ENCODE measurements around the gene SEMA3G.

The SEMA3G gene

DNA sequence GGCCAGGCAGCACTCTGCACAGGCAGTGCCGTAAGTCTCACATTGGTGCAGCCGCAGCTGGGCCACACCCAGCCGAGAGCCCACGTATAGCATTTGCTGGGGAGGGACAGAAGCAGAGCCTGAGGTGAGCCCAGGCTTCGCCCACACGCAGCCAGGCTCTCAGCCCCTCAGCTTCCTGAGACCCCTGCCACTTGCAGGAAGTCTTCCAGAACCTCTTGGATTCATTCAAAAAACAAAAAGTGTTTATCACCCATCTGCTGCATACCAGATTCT is 6.9 kb downstream of the SEMA3G start:
- peaks cover 0 to 8% (median 0%) of the 10 kb centered on the region in 4 experiments for H3K4me1 ChIP-seq (ENCODE audit: control extremely low read depth in 1 of 4, control insufficient read depth in 4 of 4, insufficient read depth in 4 of 4, low read length in 3 of 4)
- no peak overlapping the region for H3K4me3 ChIP-seq (ENCODE audit: control insufficient read depth in 1 of 7, extremely low read depth in 1 of 7, insufficient read depth in 4 of 7, low read depth in 2 of 7, low read length in 6 of 7)
- H3K36me3 ChIP-seq (ENCODE audit: control insufficient read depth in 4 of 4, insufficient read depth in 4 of 4, low read length in 3 of 4): no peaks in the 10 kb centered on the region
- 97% methylated on average over 6 of the region's 6 CpGs for WGBS (ENCODE audit: insufficient coverage)
- H3K27me3 ChIP-seq (replicated peaks in 2 of 5; ENCODE audit: control insufficient read depth in 4 of 5, insufficient read depth in 5 of 5, low read length in 4 of 5): peaks cover 0 to 1% (median 0%) of the 10 kb centered on the region in 5 experiments
- POLR2A ChIA-PET: no interaction called here
- H3K27ac ChIP-seq (ENCODE audit: insufficient read depth in 1 of 2, low read depth in 1 of 2, low read length in 2 of 2, poor library complexity in 1 of 2, severe bottlenecking in 2 of 2): no peak overlapping the region
- CTCF ChIA-PET: interaction anchor here (0.6 to 5.8 kb wide), 5 partner anchors 9 to 255 kb away, joined by 3 to 27 read pairs (median 7); no protein-coding TSS in a partner anchor
- no peaks in the 10 kb centered on the region for H3K9me3 ChIP-seq (ENCODE audit: control extremely low read depth in 1 of 5, control insufficient read depth in 4 of 5, insufficient read depth in 2 of 5, low read depth in 1 of 5, low read length in 4 of 5)
- no peak for DNase-seq

DNA sequence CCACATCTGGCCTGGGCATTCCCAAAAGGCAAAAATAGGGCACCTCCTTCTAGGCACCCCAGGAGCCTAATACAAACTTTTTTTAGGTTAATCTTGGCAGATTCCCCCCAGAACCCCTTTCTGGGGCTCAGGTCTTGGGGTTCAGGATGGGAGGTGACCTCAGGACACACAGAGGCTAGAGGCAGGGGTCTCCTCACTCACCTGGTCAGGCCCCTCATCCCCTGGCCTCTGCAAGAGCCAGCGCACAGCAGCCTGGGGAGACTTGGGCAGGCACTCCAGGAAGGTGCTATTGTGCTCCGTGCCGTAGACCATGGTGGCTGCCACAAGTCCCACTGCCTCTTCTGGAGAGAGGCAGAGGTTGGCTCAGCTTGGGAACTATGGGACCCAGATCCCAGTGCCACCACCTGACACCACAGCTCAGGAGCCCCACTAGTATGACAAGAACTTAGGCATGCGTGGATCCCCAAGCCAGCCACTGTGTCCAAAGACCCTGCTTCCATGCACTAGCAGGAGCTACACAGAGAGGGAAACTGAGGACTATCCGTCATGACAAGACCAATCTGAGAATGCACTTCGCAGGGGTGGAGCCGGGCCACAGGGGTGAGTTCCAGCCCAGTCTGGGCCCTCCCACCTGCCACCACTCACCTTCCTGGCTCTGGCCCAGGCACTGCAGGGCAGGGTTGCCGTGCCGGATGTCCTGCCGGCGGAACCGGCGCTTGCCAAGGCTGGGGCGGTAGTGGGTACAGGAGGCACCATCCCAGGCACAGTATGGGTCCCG is 7.4 kb downstream of the SEMA3G start:
- H3K9me3 ChIP-seq (ENCODE audit: control extremely low read depth in 1 of 5, control insufficient read depth in 4 of 5, insufficient read depth in 2 of 5, low read depth in 1 of 5, low read length in 4 of 5): no peaks in the 10 kb centered on the region
- H3K4me3 ChIP-seq (ENCODE audit: control insufficient read depth in 1 of 7, extremely low read depth in 1 of 7, insufficient read depth in 4 of 7, low read depth in 2 of 7, low read length in 6 of 7): no peak overlapping the region
- H3K36me3 ChIP-seq (ENCODE audit: control insufficient read depth in 4 of 4, insufficient read depth in 4 of 4, low read length in 3 of 4): no peaks in the 10 kb centered on the region
- H3K27me3 ChIP-seq (replicated peaks in 2 of 5; ENCODE audit: control insufficient read depth in 4 of 5, insufficient read depth in 5 of 5, low read length in 4 of 5): peaks cover 0 to 1% (median 0%) of the 10 kb centered on the region in 5 experiments
- WGBS (ENCODE audit: insufficient coverage): 97% methylated on average over 13 of the region's 15 CpGs
- DNase-seq: no peak
- H3K27ac ChIP-seq (ENCODE audit: insufficient read depth in 1 of 2, low read depth in 1 of 2, low read length in 2 of 2, poor library complexity in 1 of 2, severe bottlenecking in 2 of 2): no peak overlapping the region
- ChIA-PET POLR2A (no interaction called here), CTCF (interaction anchor here (0.6 to 5.8 kb wide), 2 partner anchors 25 to 255 kb away, joined by 4 to 27 read pairs; no protein-coding TSS in a partner anchor)
- H3K4me1 ChIP-seq (ENCODE audit: control extremely low read depth in 1 of 4, control insufficient read depth in 4 of 4, insufficient read depth in 4 of 4, low read length in 3 of 4): peaks cover 0 to 8% (median 0%) of the 10 kb centered on the region in 4 experiments

GRCh38 chr3:52436500-52437149 is 8.3 kb downstream of the SEMA3G start:
- POLR2A ChIA-PET: no interaction called here
- peaks cover 0 to 1% (median 0%) of the 10 kb centered on the region in 5 experiments for H3K27me3 ChIP-seq (replicated peaks in 2 of 5; ENCODE audit: control insufficient read depth in 4 of 5, insufficient read depth in 5 of 5, low read length in 4 of 5)
- DNase-seq: no peak
- no peak overlapping the region for H3K27ac ChIP-seq (ENCODE audit: insufficient read depth in 1 of 2, low read depth in 1 of 2, low read length in 2 of 2, poor library complexity in 1 of 2, severe bottlenecking in 2 of 2)
- peaks cover 0 to 8% (median 0%) of the 10 kb centered on the region in 4 experiments for H3K4me1 ChIP-seq (ENCODE audit: control extremely low read depth in 1 of 4, control insufficient read depth in 4 of 4, insufficient read depth in 4 of 4, low read length in 3 of 4)
- H3K4me3 ChIP-seq (ENCODE audit: control insufficient read depth in 1 of 7, extremely low read depth in 1 of 7, insufficient read depth in 4 of 7, low read depth in 2 of 7, low read length in 6 of 7): no peak overlapping the region
- no peaks in the 10 kb centered on the region for H3K9me3 ChIP-seq (ENCODE audit: control extremely low read depth in 1 of 5, control insufficient read depth in 4 of 5, insufficient read depth in 2 of 5, low read depth in 1 of 5, low read length in 4 of 5)
- H3K36me3 ChIP-seq (ENCODE audit: control insufficient read depth in 4 of 4, insufficient read depth in 4 of 4, low read length in 3 of 4): no peaks in the 10 kb centered on the region
- WGBS (ENCODE audit: insufficient coverage): 92% methylated on average over 5 of the region's 13 CpGs
- CTCF ChIA-PET: interaction anchor here (5.8 to 25.7 kb wide), 2 partner anchors 11 to 24 kb away, joined by 27 to 477 read pairs; partner anchors contain the start of genes NISCH, SEMA3G and TNNC1

GRCh38 chr3:52435246-52436101 is 9.4 kb downstream of the SEMA3G start:
- no peak for DNase-seq
- Histone ChIP-seq H3K4me1 (ENCODE audit: control extremely low read depth in 1 of 4, control insufficient read depth in 4 of 4, insufficient read depth in 4 of 4, low read length in 3 of 4) (peaks cover 0 to 8% (median 0%) of the 10 kb centered on the region in 4 experiments), H3K4me3 (ENCODE audit: control insufficient read depth in 1 of 7, extremely low read depth in 1 of 7, insufficient read depth in 4 of 7, low read depth in 2 of 7, low read length in 6 of 7) (no peak overlapping the region), H3K9me3 (ENCODE audit: control extremely low read depth in 1 of 5, control insufficient read depth in 4 of 5, insufficient read depth in 2 of 5, low read depth in 1 of 5, low read length in 4 of 5) (no peaks in the 10 kb centered on the region), H3K27ac (ENCODE audit: insufficient read depth in 1 of 2, low read depth in 1 of 2, low read length in 2 of 2, poor library complexity in 1 of 2, severe bottlenecking in 2 of 2) (no peak overlapping the region), H3K36me3 (ENCODE audit: control insufficient read depth in 4 of 4, insufficient read depth in 4 of 4, low read length in 3 of 4) (no peaks in the 10 kb centered on the region), H3K27me3 (replicated peaks in 2 of 5; ENCODE audit: control insufficient read depth in 4 of 5, insufficient read depth in 5 of 5, low read length in 4 of 5) (peaks cover 0 to 1% (median 0%) of the 10 kb centered on the region in 5 experiments)
- WGBS (ENCODE audit: insufficient coverage): over 99% methylated on average over 21 of the region's 32 CpGs
- CTCF ChIA-PET: interaction anchor here (1.3 to 25.7 kb wide), 3 partner anchors 12 to 22 kb away, joined by 3 to 477 read pairs (median 27); partner anchors contain the start of genes NISCH, SEMA3G and TNNC1
- POLR2A ChIA-PET: no interaction called here

DNA sequence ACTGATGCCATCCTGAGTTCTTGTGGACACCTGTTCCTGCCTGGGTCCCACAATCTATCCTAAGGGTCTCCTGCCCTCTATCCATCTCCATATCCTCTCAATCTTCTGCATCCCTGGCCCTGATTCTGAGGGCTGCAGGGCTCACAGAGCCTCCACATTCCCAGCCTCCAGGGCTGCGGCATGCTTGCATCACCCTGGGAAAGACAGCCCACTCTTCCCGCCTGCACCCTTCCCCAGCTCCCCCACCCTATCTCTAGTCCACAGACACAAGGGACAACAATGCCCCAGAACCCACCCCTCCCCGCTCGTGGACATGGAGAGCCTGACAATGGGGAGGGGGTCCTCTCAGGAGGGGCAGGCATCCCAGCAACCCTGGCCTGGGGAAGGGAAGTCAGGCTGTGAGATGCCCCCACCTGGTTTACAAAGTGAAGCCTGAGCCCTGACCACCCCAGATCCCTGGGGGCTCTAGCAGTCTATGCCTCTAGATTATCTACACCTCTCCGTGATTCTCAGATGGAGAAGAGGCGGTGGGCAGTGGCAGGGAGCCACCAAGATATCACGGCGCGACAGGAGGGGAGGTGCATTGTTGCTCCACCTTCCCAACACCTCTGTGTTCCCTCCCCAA is 10.3 kb downstream of the SEMA3G start:
- no peaks in the 10 kb centered on the region for H3K9me3 ChIP-seq (ENCODE audit: control extremely low read depth in 1 of 5, control insufficient read depth in 4 of 5, insufficient read depth in 2 of 5, low read depth in 1 of 5, low read length in 4 of 5)
- H3K27ac ChIP-seq (ENCODE audit: insufficient read depth in 1 of 2, low read depth in 1 of 2, low read length in 2 of 2, poor library complexity in 1 of 2, severe bottlenecking in 2 of 2): no peak overlapping the region
- H3K4me3 ChIP-seq (ENCODE audit: control insufficient read depth in 1 of 7, extremely low read depth in 1 of 7, insufficient read depth in 4 of 7, low read depth in 2 of 7, low read length in 6 of 7): no peak overlapping the region
- H3K27me3 ChIP-seq (replicated peaks in 2 of 5; ENCODE audit: control insufficient read depth in 4 of 5, insufficient read depth in 5 of 5, low read length in 4 of 5): peaks cover 0 to 1% (median 0%) of the 10 kb centered on the region in 5 experiments
- WGBS (ENCODE audit: insufficient coverage): 98% methylated on average over 5 of the region's 9 CpGs
- DNase-seq: no peak
- CTCF ChIA-PET: interaction anchor here (1.3 to 25.7 kb wide), 3 partner anchors 13 to 22 kb away, joined by 3 to 477 read pairs (median 27); partner anchors contain the start of genes NISCH, SEMA3G and TNNC1
- POLR2A ChIA-PET: no interaction called here
- H3K36me3 ChIP-seq (ENCODE audit: control insufficient read depth in 4 of 4, insufficient read depth in 4 of 4, low read length in 3 of 4): no peaks in the 10 kb centered on the region
- H3K4me1 ChIP-seq (ENCODE audit: control extremely low read depth in 1 of 4, control insufficient read depth in 4 of 4, insufficient read depth in 4 of 4, low read length in 3 of 4): peaks cover 0 to 8% (median 0%) of the 10 kb centered on the region in 4 experiments

DNA sequence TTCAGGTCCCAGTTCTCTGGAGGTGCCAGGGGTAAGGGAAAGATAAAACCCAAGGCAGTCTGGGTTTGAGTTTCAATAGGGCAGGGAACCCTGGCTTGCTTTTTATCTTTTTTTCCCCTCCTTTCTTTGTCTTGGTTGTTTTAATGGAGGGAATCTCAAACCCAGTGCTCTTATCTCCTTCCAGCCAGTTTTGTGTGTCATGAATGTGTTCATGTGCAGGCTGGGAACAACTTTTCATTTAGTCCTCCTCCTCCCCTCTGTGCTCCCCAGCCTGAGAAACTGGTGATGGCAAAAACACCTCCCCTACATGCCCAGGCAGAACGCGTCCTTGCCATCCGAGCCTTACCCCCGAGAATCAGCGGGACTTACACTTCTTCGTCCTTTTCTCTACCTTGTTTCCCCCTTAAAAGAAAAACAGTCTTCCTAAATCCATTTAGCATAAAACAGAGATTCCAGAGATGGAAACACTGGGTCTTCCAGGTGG is 10.9 kb downstream of the SEMA3G start:
- no peak for DNase-seq
- ChIA-PET CTCF (interaction anchor here (1.3 to 25.7 kb wide), 3 partner anchors 12 to 21 kb away, joined by 3 to 477 read pairs (median 16); partner anchors contain the start of genes NISCH, SEMA3G and TNNC1), POLR2A (no interaction called here)
- H3K4me1 ChIP-seq (ENCODE audit: control extremely low read depth in 1 of 4, control insufficient read depth in 4 of 4, insufficient read depth in 4 of 4, low read length in 3 of 4): peaks cover 0 to 8% (median 0%) of the 10 kb centered on the region in 4 experiments
- H3K4me3 ChIP-seq (ENCODE audit: control insufficient read depth in 1 of 7, extremely low read depth in 1 of 7, insufficient read depth in 4 of 7, low read depth in 2 of 7, low read length in 6 of 7): no peak overlapping the region
- 100% methylated on average over 6 of the region's 6 CpGs for WGBS (ENCODE audit: insufficient coverage)
- no peaks in the 10 kb centered on the region for H3K9me3 ChIP-seq (ENCODE audit: control extremely low read depth in 1 of 5, control insufficient read depth in 4 of 5, insufficient read depth in 2 of 5, low read depth in 1 of 5, low read length in 4 of 5)
- H3K36me3 ChIP-seq (ENCODE audit: control insufficient read depth in 4 of 4, insufficient read depth in 4 of 4, low read length in 3 of 4): no peaks in the 10 kb centered on the region
- H3K27ac ChIP-seq (ENCODE audit: insufficient read depth in 1 of 2, low read depth in 1 of 2, low read length in 2 of 2, poor library complexity in 1 of 2, severe bottlenecking in 2 of 2): no peak overlapping the region
- H3K27me3 ChIP-seq (replicated peaks in 2 of 5; ENCODE audit: control insufficient read depth in 4 of 5, insufficient read depth in 5 of 5, low read length in 4 of 5): peaks cover 0 to 1% (median 0%) of the 10 kb centered on the region in 5 experiments
